Posterior cingulate gyrus (tissue), 11 donors: ENCODE measurements around the gene NKX3-2.

Experiments used
- DNase-seq, 10 donors: peaks; one replicate each; pipeline versions ENCODE4 v3.0.0 to v3.0.0-alpha.2; 2020 to 2021; ENCODE audit warnings: mixed read lengths in 3 of 10
- intact Hi-C: fragments of 100-400 bp; cut with DNase I; formaldehyde crosslinking; loops from one replicate; pipeline ENCODE4 v1.15.1; 2023

Gene NKX3-2

GRCh38 chr4:13516315-13516860, 27.9 kb downstream of the NKX3-2 start:
- DNase-seq = no peak
- intact Hi-C loops = no loop called here

- no peak for DNase-seq
- intact Hi-C loops = no loop called here
These were observed 29.0 kb downstream of the NKX3-2 start for GRCh38 chr4:13515268-13515667.

GRCh38 chr4:13514722-13515121, 29.6 kb downstream of the NKX3-2 start:
- intact Hi-C loops = no loop called here

GRCh38 chr4:13511101-13511500, 33.2 kb downstream of the NKX3-2 start:
- intact Hi-C loops = no loop called here

More at GRCh38 chr4:13514722-13515121, 29.6 kb downstream of the NKX3-2 start:
- DNase-seq = no peak

GRCh38 chr4:13509442-13509841, 34.9 kb downstream of the NKX3-2 start:
- intact Hi-C loops = no loop called here

More at GRCh38 chr4:13511101-13511500, 33.2 kb downstream of the NKX3-2 start:
- DNase-seq = no peak

GRCh38 chr4:13504374-13504773, 39.9 kb downstream of the NKX3-2 start:
- intact Hi-C loops = no loop called here
- no peak for DNase-seq

More at GRCh38 chr4:13509442-13509841, 34.9 kb downstream of the NKX3-2 start:
- DNase-seq = no peak

GRCh38 chr4:13498469-13498868, 45.8 kb downstream of the NKX3-2 start:
- DNase-seq = no peak
- intact Hi-C loops = no loop called here

- intact Hi-C loops = no loop called here
These were observed 47.7 kb downstream of the NKX3-2 start for GRCh38 chr4:13496605-13497004.

GRCh38 chr4:13495753-13496152, 48.6 kb downstream of the NKX3-2 start:
- DNase-seq = no peak
- intact Hi-C loops = no loop called here

More at GRCh38 chr4:13496605-13497004, 47.7 kb downstream of the NKX3-2 start:
- DNase-seq = no peak

- intact Hi-C loops = no loop called here
- DNase-seq = no peak
These were observed 50.5 kb downstream of the NKX3-2 start for GRCh38 chr4:13493793-13494192.

GRCh38 chr4:13492747-13493146, 51.6 kb downstream of the NKX3-2 start:
- DNase-seq = no peak

More at GRCh38 chr4:13492747-13493146, 51.6 kb downstream of the NKX3-2 start:
- intact Hi-C loops = no loop called here
